ENCODE data around the gene LMO1.

- TF ChIP-seq POLR2A (IDR thresholded peaks at IDR 0.05) (no peak), CTCF (IDR thresholded peaks at IDR 0.05) (no peak)
These were observed 33.4 kb downstream of the LMO1 start for GRCh38 chr11:8230178-8230859.

All from prostate gland (tissue), 2 donors.